ENCODE measurements around the gene VWA5A.
"Not testable (repeated sequence)": the region's sequence is repeated elsewhere in the genome, so short reads cannot be mapped to it uniquely, and the experiment has no call there.

VWA5A gene

DNA sequence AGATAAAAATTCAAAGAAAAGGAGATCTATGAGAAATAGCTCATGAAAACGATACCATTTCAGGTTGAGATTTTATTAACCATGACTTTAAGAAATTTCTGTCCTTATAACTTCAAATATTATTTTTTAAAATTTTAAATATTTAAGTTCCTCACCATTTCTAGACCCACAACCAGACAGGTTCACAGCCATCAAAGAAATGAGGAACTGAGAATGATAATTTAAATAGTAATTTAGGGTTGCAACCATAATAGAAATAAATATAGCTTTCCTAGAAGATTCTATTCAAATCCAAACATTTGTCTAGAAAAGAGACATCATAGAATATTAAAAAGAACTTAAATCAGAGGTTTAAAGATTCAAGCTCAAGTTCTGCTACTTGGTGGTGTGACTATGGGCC is 5.9 kb upstream of the VWA5A start:
- Mint-ChIP-seq H3K27ac (no peak overlapping the region), H3K4me3 (no peak overlapping the region), H3K27me3 (peaks cover 7 to 23% of the 10 kb centered on the region in 2 donors), H3K4me1 (ENCODE audit: low read depth in 2 of 2) (no peaks in the 10 kb centered on the region), H3K9me3 (no peaks in the 10 kb centered on the region), H3K36me3 (ENCODE audit: insufficient read depth) (no peaks in the 10 kb centered on the region)
- ATAC-seq (replicated peaks) = no peak
- DNase-seq = no peak

DNA sequence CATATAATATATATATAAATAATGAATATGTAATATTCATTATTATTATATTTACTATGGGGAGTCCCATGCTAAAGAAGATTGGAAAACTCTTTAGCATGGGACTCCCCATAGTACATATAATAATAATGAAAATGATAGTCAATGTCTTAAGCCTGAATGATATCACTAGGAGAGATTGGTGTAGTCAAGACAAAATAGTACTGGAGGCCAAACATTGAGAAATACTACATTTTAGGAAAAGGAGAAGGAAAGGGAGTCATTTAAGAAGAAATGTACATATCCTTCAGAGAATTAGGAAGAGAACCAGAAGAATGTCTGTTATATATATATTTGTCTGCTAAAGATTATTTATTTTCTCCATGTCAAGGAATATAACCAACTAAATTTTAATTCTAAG is 5.0 kb upstream of the VWA5A start:
- no peaks in the 10 kb centered on the region for H3K4me1 Mint-ChIP-seq (ENCODE audit: low read depth in 2 of 2)
- ATAC-seq (replicated peaks) (no peak), DNase-seq (no peak)
- peaks cover 4 to 15% of the 10 kb centered on the region in 2 donors for H3K27me3 Mint-ChIP-seq
- no peaks in the 10 kb centered on the region for H3K9me3 Mint-ChIP-seq
- H3K36me3 Mint-ChIP-seq (ENCODE audit: insufficient read depth) = no peaks in the 10 kb centered on the region
- no peak overlapping the region for H3K4me3 Mint-ChIP-seq
- H3K27ac Mint-ChIP-seq = no peak overlapping the region

DNA sequence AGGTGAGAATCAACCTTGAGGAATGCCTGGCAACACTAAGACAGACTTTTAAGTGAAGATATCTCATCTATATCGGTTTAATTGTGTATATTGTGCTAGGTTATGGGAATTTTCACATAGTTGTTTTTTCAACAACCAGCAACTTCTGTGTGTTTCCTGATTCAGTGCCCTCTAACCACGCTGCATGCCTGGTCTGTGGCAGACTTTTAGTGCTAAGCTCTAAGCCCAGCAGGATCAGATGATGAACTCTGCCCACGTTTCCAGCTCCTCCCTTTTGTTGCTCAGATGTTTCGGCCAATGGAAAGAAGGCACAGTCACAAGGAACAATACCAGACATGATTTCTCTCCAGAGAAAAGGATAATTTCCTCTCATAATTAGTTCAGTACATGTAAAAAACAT is 1.4 kb upstream of the VWA5A start:
- Mint-ChIP-seq H3K36me3 (ENCODE audit: insufficient read depth) (no peaks in the 10 kb centered on the region), H3K4me3 (no peak overlapping the region), H3K9me3 (no peaks in the 10 kb centered on the region), H3K4me1 (ENCODE audit: low read depth in 2 of 2) (peaks cover 5 to 12% of the 10 kb centered on the region in 2 donors), H3K27me3 (peaks cover 0 to 8% of the 10 kb centered on the region in 2 donors), H3K27ac (no peak overlapping the region)
- DNase-seq (no peak), ATAC-seq (replicated peaks) (no peak)

DNA sequence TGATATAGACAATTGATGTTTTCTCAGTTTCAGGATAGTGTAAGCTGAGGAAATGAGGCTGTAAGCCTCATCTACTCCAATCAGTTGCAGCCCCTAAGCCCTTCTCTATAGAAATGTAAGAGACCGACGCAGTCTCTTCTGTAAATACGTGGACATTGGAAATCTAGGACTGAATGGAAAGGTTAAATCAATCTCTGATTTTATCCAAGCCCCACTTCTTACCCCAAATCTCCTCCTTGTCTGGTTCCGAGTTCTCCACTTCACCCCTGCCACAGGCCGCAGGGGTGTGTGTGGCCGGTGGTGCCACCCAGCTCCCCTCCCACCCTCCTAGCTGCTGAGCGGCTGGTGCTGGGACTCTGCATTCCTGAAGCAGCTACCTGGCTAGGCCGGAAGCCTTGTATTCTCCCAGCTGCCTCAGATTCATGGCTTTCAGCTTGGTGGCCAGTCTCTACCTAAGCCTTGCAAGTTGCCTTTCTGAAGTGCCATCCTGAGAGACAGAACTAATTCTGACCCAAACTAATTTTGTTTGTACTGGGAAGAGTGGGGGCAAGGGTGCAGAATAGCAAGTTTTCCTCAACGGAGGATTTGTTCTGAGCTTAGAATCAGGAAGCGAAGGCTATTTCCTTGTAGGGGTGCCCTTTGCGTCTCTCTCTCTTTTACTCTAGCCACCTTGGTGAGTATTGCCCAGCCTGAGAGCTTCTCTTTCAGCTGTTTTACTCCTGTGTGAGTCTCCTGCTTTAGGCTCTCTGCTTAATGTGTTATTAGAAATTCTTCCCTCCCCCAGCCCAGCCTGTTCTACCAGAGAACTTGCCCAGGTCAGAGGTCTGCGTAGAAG is 749 bp downstream of the VWA5A start:
- peak; percentile 33 for ATAC-seq (replicated peaks)

DNA sequence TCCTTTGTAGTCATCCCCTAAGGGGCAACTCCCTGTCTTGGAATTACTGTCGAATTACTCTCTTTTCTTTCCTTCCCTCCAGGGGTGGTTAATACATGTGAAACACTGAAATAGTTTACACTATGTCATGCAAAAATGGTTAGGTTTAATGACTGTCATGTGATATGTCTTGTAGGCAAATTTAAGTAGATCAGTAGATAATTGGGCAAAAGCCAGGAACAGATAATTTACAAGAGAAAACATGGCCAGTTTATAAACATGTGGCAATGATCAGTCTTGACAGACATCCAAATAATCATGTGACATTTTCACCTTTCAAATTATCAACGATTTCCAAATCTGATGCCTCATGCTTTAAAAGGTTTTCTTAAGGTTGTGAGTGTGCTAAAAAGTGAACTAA is 3.9 kb downstream of the VWA5A start:
- ATAC-seq (replicated peaks) = no peak

More for the DNA sequence above, 749 bp downstream of the VWA5A start:
- no peaks in the 10 kb centered on the region for H3K27me3 Mint-ChIP-seq
- H3K4me3 Mint-ChIP-seq = peak overlapping the region; percentile 74 to 82
- H3K36me3 Mint-ChIP-seq (ENCODE audit: insufficient read depth) = no peaks in the 10 kb centered on the region
- peaks cover 5 to 12% of the 10 kb centered on the region in 2 donors for H3K4me1 Mint-ChIP-seq (ENCODE audit: low read depth in 2 of 2)
- DNase-seq = no peak
- H3K27ac Mint-ChIP-seq = peak overlapping the region; percentile 83 to 87
- H3K9me3 Mint-ChIP-seq = no peaks in the 10 kb centered on the region

DNA sequence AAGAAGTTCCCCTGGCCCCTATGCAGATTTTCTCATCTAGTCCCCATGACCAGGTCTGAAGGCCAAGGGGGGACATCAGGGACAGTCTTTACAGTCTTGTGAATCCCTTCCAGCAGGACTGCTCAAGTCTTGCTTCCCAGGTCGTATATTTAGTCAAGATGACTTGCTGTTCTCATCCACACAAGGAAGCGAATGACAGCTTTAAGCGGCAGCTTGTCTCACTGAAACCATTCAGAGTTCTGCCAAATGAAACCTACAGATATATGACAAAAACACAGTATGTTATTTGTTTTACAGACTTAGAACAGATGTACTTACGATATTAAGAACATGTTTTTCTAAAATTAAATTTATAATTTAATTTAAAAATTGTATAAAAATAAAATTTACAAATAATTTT is 5.6 kb downstream of the VWA5A start:
- ATAC-seq (replicated peaks) = no peak
- Mint-ChIP-seq H3K4me3 (no peak overlapping the region), H3K4me1 (ENCODE audit: low read depth in 2 of 2) (peaks cover 2 to 7% of the 10 kb centered on the region in 2 donors)

More for the DNA sequence above, 3.9 kb downstream of the VWA5A start:
- peaks cover 5 to 12% of the 10 kb centered on the region in 2 donors for H3K4me1 Mint-ChIP-seq (ENCODE audit: low read depth in 2 of 2)
- H3K27me3 Mint-ChIP-seq = no peaks in the 10 kb centered on the region
- DNase-seq = no peak
- no peaks in the 10 kb centered on the region for H3K36me3 Mint-ChIP-seq (ENCODE audit: insufficient read depth)
- no peak overlapping the region for H3K27ac Mint-ChIP-seq
- no peak overlapping the region for H3K4me3 Mint-ChIP-seq
- H3K9me3 Mint-ChIP-seq = no peaks in the 10 kb centered on the region

DNA sequence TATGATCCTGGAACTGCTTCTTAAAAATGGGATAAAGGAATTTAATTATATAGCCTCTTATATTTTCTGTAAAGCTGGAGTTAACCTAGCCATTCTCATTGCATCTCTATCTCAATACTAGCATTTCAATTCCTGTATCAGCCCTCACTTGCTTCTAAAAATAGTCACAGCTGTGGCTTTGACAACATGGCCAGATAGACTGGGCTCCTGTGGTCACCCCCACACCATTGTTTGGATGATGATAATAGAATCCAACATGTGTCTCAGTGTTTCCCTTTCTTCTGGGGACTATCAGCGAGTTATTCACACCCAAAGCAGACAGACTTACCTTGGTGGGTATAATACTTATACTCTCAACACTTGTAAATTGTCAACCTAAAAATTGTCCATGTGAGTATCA is 6.9 kb downstream of the VWA5A start:
- H3K36me3 Mint-ChIP-seq (ENCODE audit: insufficient read depth) = peaks cover 6% of the 10 kb centered on the region
- no peaks in the 10 kb centered on the region for H3K9me3 Mint-ChIP-seq
- no peaks in the 10 kb centered on the region for H3K4me1 Mint-ChIP-seq (ENCODE audit: low read depth in 2 of 2)
- ATAC-seq (replicated peaks) = no peak
- no peaks in the 10 kb centered on the region for H3K27me3 Mint-ChIP-seq
- DNase-seq = no peak
- H3K27ac Mint-ChIP-seq = peak overlapping the region in 1 of 2 donors; percentile 59
- H3K4me3 Mint-ChIP-seq = no peak overlapping the region

More for the DNA sequence above, 5.6 kb downstream of the VWA5A start:
- Mint-ChIP-seq H3K36me3 (ENCODE audit: insufficient read depth) (peaks cover 6% of the 10 kb centered on the region), H3K27ac (peak overlapping the region in 1 of 2 donors; percentile 1), H3K27me3 (no peaks in the 10 kb centered on the region), H3K9me3 (no peaks in the 10 kb centered on the region)
- no peak for DNase-seq

DNA sequence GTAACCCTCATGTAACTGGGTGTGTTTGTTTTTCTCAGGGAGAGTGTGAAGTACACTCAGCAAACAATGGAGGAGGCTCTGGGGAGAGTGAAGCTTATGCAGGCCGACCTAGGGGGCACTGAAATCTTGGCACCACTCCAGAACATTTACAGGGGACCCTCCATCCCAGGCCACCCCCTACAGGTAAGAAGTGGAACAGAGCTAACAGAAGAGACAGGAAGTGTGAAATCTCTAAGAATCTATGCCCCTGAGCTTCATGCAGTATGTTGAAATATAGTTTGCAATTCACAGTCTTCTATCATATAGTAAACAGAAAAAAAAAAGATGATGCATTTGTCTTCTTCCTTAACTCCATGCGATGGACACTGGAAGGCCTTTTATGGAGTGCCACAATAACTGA is 8.4 kb downstream of the VWA5A start:
- Mint-ChIP-seq H3K4me3 (no peak overlapping the region), H3K36me3 (ENCODE audit: insufficient read depth) (peaks cover 6% of the 10 kb centered on the region)

DNA sequence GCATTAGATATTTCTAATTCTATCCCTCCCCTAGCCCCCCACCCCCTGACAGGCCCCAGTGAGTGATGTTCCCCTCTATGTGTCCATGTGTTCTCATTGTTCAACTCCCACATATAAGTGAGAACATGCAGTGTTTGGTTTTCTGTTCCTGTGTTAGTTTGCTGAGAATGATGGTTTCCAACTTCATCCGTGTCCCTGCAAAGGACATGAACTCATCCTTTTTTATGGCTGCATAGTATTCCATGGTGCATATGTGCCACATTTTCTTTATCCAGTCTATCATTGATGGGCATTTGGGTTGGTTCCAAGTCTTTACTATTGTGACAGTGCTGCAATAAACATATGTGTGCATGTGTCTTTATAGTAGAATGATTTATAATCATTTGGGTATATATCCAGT is 11.9 kb downstream of the VWA5A start:
- H3K27ac Mint-ChIP-seq; H3K27me3 Mint-ChIP-seq; DNase-seq; H3K4me1 Mint-ChIP-seq (ENCODE audit: low read depth in 2 of 2); H3K9me3 Mint-ChIP-seq; H3K36me3 Mint-ChIP-seq (ENCODE audit: insufficient read depth); H3K4me3 Mint-ChIP-seq; ATAC-seq (replicated peaks): not testable (repeated sequence)

More for the DNA sequence above, 8.4 kb downstream of the VWA5A start:
- Mint-ChIP-seq H3K4me1 (ENCODE audit: low read depth in 2 of 2) (no peaks in the 10 kb centered on the region), H3K27ac (no peak overlapping the region), H3K27me3 (no peaks in the 10 kb centered on the region), H3K9me3 (no peaks in the 10 kb centered on the region)
- DNase-seq = no peak
- no peak for ATAC-seq (replicated peaks)

DNA sequence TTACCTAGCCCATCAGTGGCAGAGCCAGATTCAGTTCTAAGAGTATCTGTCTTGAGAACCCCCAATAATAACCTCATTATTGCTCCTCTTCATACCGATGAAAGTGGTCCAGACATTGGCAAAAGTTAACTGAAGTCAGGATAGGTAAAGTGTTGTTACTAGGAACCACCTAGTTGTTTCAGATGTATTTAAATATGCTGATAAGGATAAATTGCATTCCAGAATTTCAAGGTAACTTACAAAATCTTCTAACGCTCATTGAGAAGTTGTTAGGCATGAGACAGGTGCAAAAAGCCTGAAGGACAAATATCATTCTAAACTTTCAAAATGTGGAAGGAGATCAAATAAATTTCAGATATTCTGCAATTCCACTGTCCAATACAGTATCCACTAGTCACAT is 27.8 kb downstream of the VWA5A start:
- no peak for DNase-seq
- peaks cover 0 to 6% of the 10 kb centered on the region in 2 donors for H3K27me3 Mint-ChIP-seq
- H3K4me1 Mint-ChIP-seq (ENCODE audit: low read depth in 2 of 2) = no peaks in the 10 kb centered on the region
- no peak for ATAC-seq (replicated peaks)
- no peak overlapping the region for H3K27ac Mint-ChIP-seq
- H3K36me3 Mint-ChIP-seq (ENCODE audit: insufficient read depth) = no peaks in the 10 kb centered on the region
- H3K9me3 Mint-ChIP-seq = peaks cover 6 to 9% of the 10 kb centered on the region in 2 donors
- H3K4me3 Mint-ChIP-seq = no peak overlapping the region

DNA sequence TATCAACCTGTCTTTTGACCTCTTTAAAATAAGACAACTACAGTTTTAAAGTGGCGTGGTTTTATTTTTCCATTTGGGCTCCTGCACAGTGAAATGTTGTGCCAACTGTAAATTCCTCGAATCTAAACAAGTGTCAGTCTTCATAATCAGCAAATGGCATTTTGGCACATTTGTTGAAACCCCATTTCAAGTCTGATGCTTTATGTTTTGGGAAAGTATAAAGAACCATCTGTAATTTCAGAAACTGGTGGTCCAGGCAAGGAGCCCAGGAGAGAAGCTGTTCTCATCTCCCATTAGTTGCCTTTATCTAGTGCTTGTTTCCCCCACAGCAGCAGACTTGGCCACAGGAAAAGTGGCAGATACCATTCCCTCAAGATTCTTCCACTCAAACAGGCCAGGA is 32.7 kb downstream of the VWA5A start:
- ATAC-seq (replicated peaks) (no peak), DNase-seq (no peak)
- no peaks in the 10 kb centered on the region for H3K27me3 Mint-ChIP-seq
- no peaks in the 10 kb centered on the region for H3K36me3 Mint-ChIP-seq (ENCODE audit: insufficient read depth)
- H3K9me3 Mint-ChIP-seq = no peaks in the 10 kb centered on the region
- H3K27ac Mint-ChIP-seq = no peak overlapping the region
- H3K4me3 Mint-ChIP-seq = no peak overlapping the region
- H3K4me1 Mint-ChIP-seq (ENCODE audit: low read depth in 2 of 2) = no peaks in the 10 kb centered on the region

DNA sequence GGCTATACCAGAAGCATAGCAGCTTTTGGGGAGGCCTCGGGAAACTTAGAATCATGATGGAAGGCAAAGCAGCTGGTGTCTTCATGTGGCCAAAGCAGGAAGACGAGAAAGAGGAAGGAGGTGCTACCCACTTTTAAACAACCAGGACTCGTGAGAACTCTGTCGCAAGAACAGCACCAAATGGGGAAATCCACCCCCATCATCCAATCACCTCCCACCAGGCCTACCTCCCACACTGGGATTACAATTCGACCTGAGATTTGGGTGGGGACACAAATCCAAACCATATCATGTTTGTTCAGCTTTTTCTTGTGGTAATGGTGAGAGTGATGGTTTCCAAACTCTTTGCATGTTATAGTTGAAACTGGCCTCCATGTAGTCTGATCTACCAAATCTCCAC is 35.4 kb downstream of the VWA5A start:
- ATAC-seq (replicated peaks) = no peak
- no peak for DNase-seq
- H3K4me3 Mint-ChIP-seq = no peak overlapping the region
- H3K36me3 Mint-ChIP-seq (ENCODE audit: insufficient read depth) = no peaks in the 10 kb centered on the region
- no peaks in the 10 kb centered on the region for H3K9me3 Mint-ChIP-seq
- H3K27ac Mint-ChIP-seq = no peak overlapping the region
- H3K4me1 Mint-ChIP-seq (ENCODE audit: low read depth in 2 of 2) = no peaks in the 10 kb centered on the region
- no peaks in the 10 kb centered on the region for H3K27me3 Mint-ChIP-seq

DNA sequence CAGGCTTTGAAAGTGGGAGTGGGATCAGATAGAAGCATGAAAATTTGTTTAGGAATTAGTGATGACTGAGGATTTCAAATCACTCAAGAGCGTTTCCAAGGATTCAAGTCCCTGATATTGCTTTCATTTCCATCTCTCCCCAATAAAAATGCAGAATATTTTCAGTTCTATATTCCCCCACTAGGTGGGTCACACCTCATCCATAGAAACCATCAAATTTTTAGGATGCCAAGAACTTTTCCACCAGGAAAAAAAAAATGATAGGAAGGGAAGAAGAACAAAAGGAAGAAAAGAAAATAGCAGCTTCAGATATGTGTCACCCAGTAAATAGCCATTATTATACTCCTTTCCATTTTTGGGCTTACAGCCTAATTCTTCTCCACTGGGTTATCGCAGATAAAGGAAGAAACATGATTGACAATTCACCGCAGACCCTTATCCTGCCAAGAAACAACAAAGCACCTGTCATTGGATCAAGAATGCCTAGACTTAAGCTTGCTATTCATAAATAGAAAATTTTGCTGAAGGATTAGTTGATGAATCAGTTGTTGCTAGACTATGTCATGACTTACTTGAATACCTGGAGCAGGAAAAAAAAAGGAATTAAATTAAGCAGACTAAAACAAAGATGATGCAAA is 37.6 kb downstream of the VWA5A start:
- Mint-ChIP-seq H3K27me3 (no peaks in the 10 kb centered on the region), H3K27ac (no peak overlapping the region), H3K4me3 (no peak overlapping the region), H3K4me1 (ENCODE audit: low read depth in 2 of 2) (no peaks in the 10 kb centered on the region), H3K36me3 (ENCODE audit: insufficient read depth) (no peaks in the 10 kb centered on the region), H3K9me3 (no peaks in the 10 kb centered on the region)
- no peak for ATAC-seq (replicated peaks)
- no peak for DNase-seq

DNA sequence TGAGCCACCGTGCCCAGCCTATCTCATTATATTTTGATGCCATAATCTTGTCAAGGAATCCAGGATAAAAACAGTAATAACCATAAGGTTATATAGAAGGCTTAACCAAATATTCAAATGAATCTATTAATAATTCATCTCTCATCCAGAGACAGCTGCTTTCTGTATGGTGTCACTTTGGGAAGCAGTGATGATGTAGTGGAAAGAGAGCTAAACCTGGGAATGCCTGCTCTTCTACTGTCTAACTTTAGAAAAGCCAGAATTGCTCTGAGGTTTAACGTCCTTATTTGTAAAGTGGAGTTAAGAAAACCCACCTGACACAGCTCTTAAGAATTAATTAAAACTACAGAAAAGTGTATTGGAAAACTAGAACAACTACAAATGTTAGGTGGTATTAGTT is 38.6 kb downstream of the VWA5A start:
- Mint-ChIP-seq H3K9me3 (peaks cover 0 to 5% of the 10 kb centered on the region in 2 donors), H3K4me1 (ENCODE audit: low read depth in 2 of 2) (no peaks in the 10 kb centered on the region), H3K36me3 (ENCODE audit: insufficient read depth) (no peaks in the 10 kb centered on the region), H3K27me3 (peaks cover 6 to 7% of the 10 kb centered on the region in 2 donors), H3K4me3 (no peak overlapping the region), H3K27ac (no peak overlapping the region)
- ATAC-seq (replicated peaks) = no peak
- DNase-seq = no peak
